ENCODE data around the gene PRR36.
"Not testable (repeated sequence)": the region's sequence is repeated elsewhere in the genome, so short reads cannot be mapped to it uniquely, and the experiment has no call there.

The PRR36 gene

GRCh38 chr19:7870571-7871436 lies 3.4 kb downstream of the PRR36 start:
- peak; percentile 86 for DNase-seq

GRCh38 chr19:7869910-7870511 lies 4.2 kb downstream of the PRR36 start:
- DNase-seq: peak; percentile 70

GRCh38 chr19:7869453-7869909 lies 4.7 kb downstream of the PRR36 start:
- DNase-seq: no peak

GRCh38 chr19:7868671-7869452 lies 5.3 kb downstream of the PRR36 start:
- no peak for DNase-seq

- DNase-seq: no peak
Observed at GRCh38 chr19:7868326-7868670, 5.9 kb downstream of the PRR36 start.

GRCh38 chr19:7867092-7867844 lies 6.9 kb downstream of the PRR36 start:
- DNase-seq: no peak

- no peak for DNase-seq
Observed at GRCh38 chr19:7866399-7867091, 7.6 kb downstream of the PRR36 start.

- DNase-seq: no peak
Observed at GRCh38 chr19:7865262-7865911, 8.8 kb downstream of the PRR36 start.

GRCh38 chr19:7864690-7865074 lies 9.5 kb downstream of the PRR36 start:
- no peak for DNase-seq

GRCh38 chr19:7863971-7864689 lies 10.1 kb downstream of the PRR36 start:
- DNase-seq: no peak

- no peak for DNase-seq
Observed at GRCh38 chr19:7863157-7863970, 10.8 kb downstream of the PRR36 start.

GRCh38 chr19:7862413-7862951 lies 11.7 kb downstream of the PRR36 start:
- no peak for DNase-seq

- DNase-seq: no peak
Observed at GRCh38 chr19:7861619-7862412, 12.4 kb downstream of the PRR36 start.

- no peak for DNase-seq
Observed at GRCh38 chr19:7860714-7861618, 13.2 kb downstream of the PRR36 start.

GRCh38 chr19:7859831-7860713 lies 14.1 kb downstream of the PRR36 start:
- no peak for DNase-seq

- DNase-seq: not testable (repeated sequence)
Observed at GRCh38 chr19:7859087-7859486, 15.1 kb downstream of the PRR36 start.
